Measurements from ENCODE around the gene PHF2. TPM values are rescaled to one million over a fixed set of nuclear protein-coding genes. Genes with fewer than 3 reads are reported as not detected.
A peak's percentile ranks its signal among the peaks of the same experiment; 100 is the strongest.

PHF2 gene
- total RNA-seq, 1 donor from 2014 or later = 18.1 TPM

- DNase-seq (ENCODE audit: low spot score) = no peak
Measured at GRCh38 chr9:93599571-93600403, 23.4 kb downstream of the PHF2 start.

GRCh38 chr9:93600504-93600903 lies 24.1 kb downstream of the PHF2 start:
- DNase-seq (ENCODE audit: low spot score) = no peak

GRCh38 chr9:93601063-93601462 lies 24.7 kb downstream of the PHF2 start:
- no peak for DNase-seq (ENCODE audit: low spot score)

GRCh38 chr9:93601666-93602065 lies 25.3 kb downstream of the PHF2 start:
- no peak for DNase-seq (ENCODE audit: low spot score)

GRCh38 chr9:93603011-93603410 lies 26.6 kb downstream of the PHF2 start:
- DNase-seq (ENCODE audit: low spot score) = no peak

- no peak for DNase-seq (ENCODE audit: low spot score)
Measured at GRCh38 chr9:93603906-93604326, 27.5 kb downstream of the PHF2 start.

- DNase-seq (ENCODE audit: low spot score) = no peak
Measured at GRCh38 chr9:93606187-93606586, 29.8 kb downstream of the PHF2 start.

GRCh38 chr9:93610206-93610605 lies 33.8 kb downstream of the PHF2 start:
- no peak for DNase-seq (ENCODE audit: low spot score)

GRCh38 chr9:93612052-93612795 lies 35.8 kb downstream of the PHF2 start:
- DNase-seq (ENCODE audit: low spot score) = no peak

GRCh38 chr9:93612796-93613154 lies 36.4 kb downstream of the PHF2 start:
- DNase-seq (ENCODE audit: low spot score) = peak; percentile 25

GRCh38 chr9:93613174-93613573 lies 36.8 kb downstream of the PHF2 start:
- no peak for DNase-seq (ENCODE audit: low spot score)

- no peak for DNase-seq (ENCODE audit: low spot score)
Measured at GRCh38 chr9:93613791-93614190, 37.4 kb downstream of the PHF2 start.

- DNase-seq (ENCODE audit: low spot score) = no peak
Measured at GRCh38 chr9:93614830-93615468, 38.6 kb downstream of the PHF2 start.

- no peak for DNase-seq (ENCODE audit: low spot score)
Measured at GRCh38 chr9:93616044-93616443, 39.7 kb downstream of the PHF2 start.

- DNase-seq (ENCODE audit: low spot score) = no peak
Measured at GRCh38 chr9:93617273-93617672, 40.9 kb downstream of the PHF2 start.

GRCh38 chr9:93619272-93619775 lies 42.9 kb downstream of the PHF2 start:
- DNase-seq (ENCODE audit: low spot score) = no peak

GRCh38 chr9:93620041-93620506 lies 43.7 kb downstream of the PHF2 start:
- no peak for DNase-seq (ENCODE audit: low spot score)

GRCh38 chr9:93620881-93621820 lies 44.8 kb downstream of the PHF2 start:
- DNase-seq (ENCODE audit: low spot score) = no peak

GRCh38 chr9:93621922-93622321 lies 45.5 kb downstream of the PHF2 start:
- DNase-seq (ENCODE audit: low spot score) = no peak

GRCh38 chr9:93622691-93623090 lies 46.3 kb downstream of the PHF2 start:
- no peak for DNase-seq (ENCODE audit: low spot score)

- DNase-seq (ENCODE audit: low spot score) = no peak
Measured at GRCh38 chr9:93623753-93624152, 47.4 kb downstream of the PHF2 start.
